Measurements from ENCODE around the gene APOM. TPM values are rescaled to one million over a fixed set of nuclear protein-coding genes. Genes with fewer than 3 reads are reported as not detected.

The APOM gene
- total and polyA plus RNA-seq, 10 donors = 0.66 to 9.7 (median 2.8) TPM

DNA sequence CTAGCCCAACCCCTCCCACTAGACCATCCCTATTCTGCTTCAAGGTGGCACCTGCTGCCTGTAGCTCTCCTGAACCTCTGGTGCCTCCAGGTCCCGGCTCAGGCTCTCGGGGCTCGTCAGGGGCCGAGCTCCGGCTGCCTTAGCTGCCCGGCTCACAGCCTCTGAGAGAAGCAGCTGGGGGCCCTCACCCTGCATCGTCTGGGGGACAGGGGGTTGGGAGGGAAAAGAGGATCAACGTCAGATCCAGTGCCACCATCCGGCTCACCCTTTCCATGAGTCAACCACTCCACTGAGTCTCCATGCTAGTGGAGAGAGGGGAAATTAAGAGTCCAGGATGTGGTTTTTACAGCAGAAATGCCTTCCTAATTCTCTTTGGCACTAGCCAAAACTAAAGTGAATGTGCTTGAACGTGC is 16.2 kb upstream of the APOM start:
- no peak for DNase-seq
- peaks cover 4 to 100% (median 99%) of the 10 kb centered on the region in 6 donors for H3K36me3 ChIP-seq
- H3K4me1 ChIP-seq = peaks cover 0 to 12% (median 2%) of the 10 kb centered on the region in 6 donors
- TF ChIP-seq, protein P1, sequence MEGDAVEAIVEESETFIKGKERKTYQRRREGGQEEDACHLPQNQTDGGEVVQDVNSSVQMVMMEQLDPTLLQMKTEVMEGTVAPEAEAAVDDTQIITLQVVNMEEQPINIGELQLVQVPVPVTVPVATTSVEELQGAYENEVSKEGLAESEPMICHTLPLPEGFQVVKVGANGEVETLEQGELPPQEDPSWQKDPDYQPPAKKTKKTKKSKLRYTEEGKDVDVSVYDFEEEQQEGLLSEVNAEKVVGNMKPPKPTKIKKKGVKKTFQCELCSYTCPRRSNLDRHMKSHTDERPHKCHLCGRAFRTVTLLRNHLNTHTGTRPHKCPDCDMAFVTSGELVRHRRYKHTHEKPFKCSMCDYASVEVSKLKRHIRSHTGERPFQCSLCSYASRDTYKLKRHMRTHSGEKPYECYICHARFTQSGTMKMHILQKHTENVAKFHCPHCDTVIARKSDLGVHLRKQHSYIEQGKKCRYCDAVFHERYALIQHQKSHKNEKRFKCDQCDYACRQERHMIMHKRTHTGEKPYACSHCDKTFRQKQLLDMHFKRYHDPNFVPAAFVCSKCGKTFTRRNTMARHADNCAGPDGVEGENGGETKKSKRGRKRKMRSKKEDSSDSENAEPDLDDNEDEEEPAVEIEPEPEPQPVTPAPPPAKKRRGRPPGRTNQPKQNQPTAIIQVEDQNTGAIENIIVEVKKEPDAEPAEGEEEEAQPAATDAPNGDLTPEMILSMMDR (IDR thresholded peaks at IDR 0.05 in 8 of 11, conservative IDR thresholded peaks at IDR 0.05 in 3 of 11) = no peak
- peak; percentile 4 to 66 (median 36) for TF ChIP-seq POLR2AphosphoS5 (IDR thresholded peaks at IDR 0.05)
- no peak for TF ChIP-seq POLR2A (IDR thresholded peaks at IDR 0.05)
- H3K27ac ChIP-seq = peak overlapping the region in 3 of 8 donors; percentile 7 to 46 (median 10)
- H3K27me3 ChIP-seq (replicated peaks in 1 of 7) = no peaks in the 10 kb centered on the region
- intact Hi-C loops (cut with DNase I; ENCODE audit: low total_unique reads) = no loop called here
- H3K9me3 ChIP-seq = no peaks in the 10 kb centered on the region
- no peak overlapping the region for H3K4me3 ChIP-seq
- 51 to 89% (median 76%) methylated on average over 5 to 10 of the region's 10 CpGs for WGBS, 5 donors

DNA sequence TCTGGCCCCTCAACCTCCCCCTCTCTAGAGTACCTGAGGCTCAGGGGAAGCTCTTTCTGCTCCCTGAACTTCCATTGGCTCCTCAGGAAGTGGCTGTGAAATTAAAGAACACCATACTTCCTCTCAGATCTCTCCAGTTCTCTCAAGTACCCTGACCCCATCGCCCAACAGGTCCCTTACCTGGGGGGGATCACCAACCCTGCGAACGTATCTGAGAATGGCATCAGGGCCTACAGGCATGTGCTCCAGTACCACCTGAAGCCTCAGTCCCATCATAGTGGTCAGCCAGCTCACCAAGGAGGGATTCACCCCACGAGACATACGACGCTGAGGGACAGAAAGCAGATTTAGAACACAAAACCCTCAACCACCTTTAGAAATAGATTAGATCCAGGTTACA is 15.1 kb upstream of the APOM start:
- 86 to 93% (median 89%) methylated on average over 6 of the region's 6 CpGs for WGBS, 5 donors
- peak overlapping the region in 1 of 8 donors; percentile 46 for H3K27ac ChIP-seq
- intact Hi-C loops (cut with DNase I; ENCODE audit: low total_unique reads) = no loop called here
- H3K4me1 ChIP-seq = peaks cover 0 to 12% (median 2%) of the 10 kb centered on the region in 6 donors
- DNase-seq = no peak
- no peaks in the 10 kb centered on the region for H3K9me3 ChIP-seq
- peaks cover 4 to 100% (median 99%) of the 10 kb centered on the region in 6 donors for H3K36me3 ChIP-seq
- no peaks in the 10 kb centered on the region for H3K27me3 ChIP-seq (replicated peaks in 1 of 7)
- TF ChIP-seq, protein P1 (IDR thresholded peaks at IDR 0.05 in 8 of 11, conservative IDR thresholded peaks at IDR 0.05 in 3 of 11) = no peak
- no peak for TF ChIP-seq POLR2A (IDR thresholded peaks at IDR 0.05)
- no peak for TF ChIP-seq POLR2AphosphoS5 (IDR thresholded peaks at IDR 0.05)
- H3K4me3 ChIP-seq = no peak overlapping the region

DNA sequence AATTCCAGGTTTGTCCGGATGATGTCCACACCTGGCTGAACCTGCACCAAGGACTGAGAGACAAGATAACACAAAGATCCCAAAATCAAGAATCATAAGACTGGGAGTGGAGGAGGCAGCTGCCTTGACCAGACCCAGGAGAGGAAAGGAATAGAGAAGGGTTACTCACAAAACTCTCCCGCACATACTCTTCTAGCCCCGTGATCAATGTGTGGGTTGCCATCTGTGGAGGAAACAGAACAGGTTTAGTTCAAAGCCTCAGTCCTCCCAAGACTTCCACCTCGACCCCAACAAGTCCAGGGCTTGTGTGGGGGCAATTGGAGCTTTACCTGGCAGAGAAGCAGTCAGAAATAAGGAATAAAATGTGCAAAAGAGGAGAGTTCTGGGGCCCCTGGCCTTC is 14.3 kb upstream of the APOM start:
- intact Hi-C loops (cut with DNase I; ENCODE audit: low total_unique reads) = no loop called here
- Histone ChIP-seq H3K27me3 (replicated peaks in 1 of 7) (no peaks in the 10 kb centered on the region), H3K9me3 (no peaks in the 10 kb centered on the region), H3K36me3 (peaks cover 4 to 100% (median 99%) of the 10 kb centered on the region in 6 donors), H3K4me1 (peaks cover 0 to 12% (median 2%) of the 10 kb centered on the region in 6 donors), H3K27ac (no peak overlapping the region), H3K4me3 (no peak overlapping the region)
- DNase-seq = no peak
- no peak for TF ChIP-seq POLR2AphosphoS5 (IDR thresholded peaks at IDR 0.05)
- TF ChIP-seq, protein P1 (IDR thresholded peaks at IDR 0.05 in 8 of 11, conservative IDR thresholded peaks at IDR 0.05 in 3 of 11) = no peak
- no peak for TF ChIP-seq POLR2A (IDR thresholded peaks at IDR 0.05)
- 83 to 93% (median 88%) methylated on average over 4 of the region's 4 CpGs for WGBS, 5 donors

DNA sequence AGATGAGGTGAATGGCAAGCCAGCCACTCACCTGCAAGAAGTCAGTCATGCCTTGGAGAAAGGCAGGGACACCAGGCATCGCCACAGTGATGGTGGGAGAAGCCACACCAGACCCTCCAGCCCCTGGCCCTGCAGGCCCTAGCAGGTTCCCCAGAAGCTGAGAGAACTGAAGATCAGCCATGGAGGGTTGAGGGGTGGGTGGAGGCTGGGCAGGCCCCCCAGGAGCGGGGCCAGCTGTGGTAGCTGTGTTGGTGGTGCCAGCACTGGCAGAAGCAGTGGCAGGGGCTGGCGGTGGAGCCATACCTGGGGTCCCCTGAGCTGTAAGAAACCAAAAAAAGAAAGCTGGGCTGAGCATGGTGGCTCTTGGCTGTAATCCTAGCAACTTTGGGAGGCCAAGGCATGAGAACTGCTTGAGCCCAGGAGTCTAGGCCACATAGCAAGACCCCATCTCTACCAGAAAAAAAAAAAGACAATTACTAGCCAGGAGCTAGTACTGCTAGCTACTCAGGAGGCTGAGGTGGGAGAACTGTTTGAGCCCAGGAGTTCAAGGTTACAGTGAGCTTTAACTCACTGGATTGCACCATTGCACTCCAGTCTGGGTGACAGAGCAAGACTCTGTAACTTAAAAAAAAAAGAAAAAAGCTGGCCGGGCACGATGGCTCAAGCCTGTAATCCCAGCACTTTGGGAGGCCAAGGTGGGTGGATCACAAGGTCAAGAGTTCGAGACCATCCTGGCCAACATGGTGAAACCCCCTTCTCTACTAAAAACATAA is 12.7 kb upstream of the APOM start:
- Histone ChIP-seq H3K4me3 (no peak overlapping the region), H3K9me3 (no peaks in the 10 kb centered on the region), H3K27ac (no peak overlapping the region), H3K4me1 (peaks cover 0 to 12% (median 2%) of the 10 kb centered on the region in 6 donors), H3K27me3 (replicated peaks in 1 of 7) (no peaks in the 10 kb centered on the region), H3K36me3 (peaks cover 15 to 100% (median 99%) of the 10 kb centered on the region in 6 donors)
- TF ChIP-seq POLR2AphosphoS5 (IDR thresholded peaks at IDR 0.05) (no peak), POLR2A (IDR thresholded peaks at IDR 0.05) (no peak)
- TF ChIP-seq, protein P1 (IDR thresholded peaks at IDR 0.05 in 8 of 11, conservative IDR thresholded peaks at IDR 0.05 in 3 of 11) = no peak
- WGBS, 5 donors = 93 to 97% (median 93%) methylated on average over 6 of the region's 6 CpGs
- intact Hi-C loops (cut with DNase I; ENCODE audit: low total_unique reads) = no loop called here
- DNase-seq = no peak
